GM23338 (cell line): ENCODE results near the gene BEST1. TPM values are rescaled to one million over a fixed set of nuclear protein-coding genes. Genes with fewer than 3 reads are reported as not detected.
A peak's percentile ranks its signal among the peaks of the same experiment; 100 is the strongest.

Experiments used
- ATAC-seq: fragments of 200-7000 bp; cut with Tn5 transposase; 3 replicates; pipeline ENCODE4 v1.9.1; 2020
- DNase-seq: peaks from one replicate; pipeline ENCODE4 v3.0.0-alpha.2; 2015; ENCODE audit warnings: low spot score
- H2AFZ ChIP-seq: fragments of 200-600 bp; sonication (generic); 2 replicates; pipeline ENCODE4 v1.8.0; 2016; ENCODE audit warnings: antibody characterized with exemption, mild to moderate bottlenecking, moderate library complexity
- H3F3A ChIP-seq: fragments of 200-600 bp; sonication (generic); replicated peaks from 2 replicates; pipeline ENCODE4 v1.8.0; 2017; ENCODE audit warnings: antibody characterized with exemption, mixed run types, low read depth
- H3K27ac ChIP-seq: fragments of 200-600 bp; sonication (generic); 2 replicates; pipeline ENCODE4 v1.6.1; 2016; ENCODE audit warnings: low read depth
- H3K27me3 ChIP-seq: fragments of 200-600 bp; sonication (generic); 2 replicates; pipeline ENCODE4 v1.8.0; 2016; ENCODE audit warnings: mild to moderate bottlenecking, mixed run types, moderate library complexity; ENCODE audit not compliant: insufficient read depth
- H3K36me3 ChIP-seq: fragments of 200-600 bp; sonication (generic); 2 replicates; pipeline ENCODE4 v1.8.0; 2016; ENCODE audit warnings: mild to moderate bottlenecking; ENCODE audit not compliant: insufficient read depth
- H3K4me1 ChIP-seq: fragments of 200-600 bp; sonication (generic); 2 replicates; pipeline ENCODE4 v1.8.0; 2016; ENCODE audit warnings: mild to moderate bottlenecking, moderate library complexity; ENCODE audit not compliant: insufficient read depth
- H3K4me2 ChIP-seq: fragments of 200-600 bp; sonication (generic); 2 replicates; pipeline ENCODE4 v1.7.1; 2017; ENCODE audit warnings: mixed run types
- H3K4me3 ChIP-seq: fragments of 200-600 bp; sonication (generic); 2 replicates; pipeline ENCODE4 v1.6.1; 2016; ENCODE audit warnings: mixed run types
- H3K79me2 ChIP-seq: fragments of 200-600 bp; sonication (generic); replicated peaks from 2 replicates; pipeline ENCODE4 v1.8.0; 2017; ENCODE audit warnings: mild to moderate bottlenecking; ENCODE audit not compliant: insufficient read depth
- H3K9me2 ChIP-seq: fragments of 200-600 bp; sonication (generic); 2 replicates; pipeline ENCODE4 v1.8.0; 2017; ENCODE audit not compliant: insufficient read depth
- H4K20me1 ChIP-seq: fragments of 200-600 bp; sonication (generic); replicated peaks from 2 replicates; pipeline ENCODE4 v1.8.0; 2017; ENCODE audit warnings: mild to moderate bottlenecking; ENCODE audit not compliant: insufficient read depth
- H3K27ac Mint-ChIP-seq: 2 replicates; pipeline ENCODE4 v1.8.0; 2020; ENCODE audit warnings: inconsistent platforms, mild to moderate bottlenecking, moderate library complexity, mixed read lengths
- H3K27me3 Mint-ChIP-seq: 3 replicates; pipeline ENCODE4 v1.8.0; 2022; ENCODE audit warnings: low read depth, mild to moderate bottlenecking, moderate library complexity, mixed read lengths, inconsistent platforms; ENCODE audit not compliant: insufficient read depth, poor library complexity
- H3K36me3 Mint-ChIP-seq: 3 replicates; pipeline ENCODE4 v1.8.0; 2021; ENCODE audit warnings: low read depth, mild to moderate bottlenecking, inconsistent platforms, moderate library complexity, mixed read lengths
- H3K4me1 Mint-ChIP-seq: 3 replicates; pipeline ENCODE4 v1.8.0; 2020; ENCODE audit warnings: mild to moderate bottlenecking, inconsistent platforms, mixed read lengths
- H3K4me3 Mint-ChIP-seq: 3 replicates; pipeline ENCODE4 v1.8.0; 2021; ENCODE audit warnings: moderate library complexity, mild to moderate bottlenecking, inconsistent platforms, mixed read lengths
- H3K9me3 Mint-ChIP-seq: 3 replicates; pipeline ENCODE4 v1.8.0; 2020; ENCODE audit warnings: moderate library complexity, mild to moderate bottlenecking, inconsistent platforms, mixed read lengths
- CTCF ChIP-seq, 2 experiments: fragments of 200-600 bp in 1 of 2; sonication (generic) in 1 of 2; conservative IDR thresholded peaks; 2 replicates each; pipeline versions ENCODE4 v1.5.1 to v1.6.1; 2016 to 2017; ENCODE audit warnings: antibody characterized with exemption in 2 of 2, low read depth in 2 of 2, mild to moderate bottlenecking in 2 of 2, moderate library complexity in 1 of 2
- ETS1 ChIP-seq: IDR thresholded peaks from 2 replicates; pipeline ENCODE4 v1.6.1; 2016; ENCODE audit warnings: antibody characterized with exemption
- EZH2 ChIP-seq: fragments of 200-600 bp; sonication (generic); IDR thresholded peaks from one replicate; pipeline ENCODE4 v1.8.0; 2017; ENCODE audit warnings: antibody characterized with exemption, mild to moderate bottlenecking, low read depth; ENCODE audit not compliant: unreplicated experiment
- EZH2phosphoT487 ChIP-seq: fragments of 200-600 bp; sonication (generic); IDR thresholded peaks from one replicate; pipeline ENCODE4 v1.8.1; 2018; ENCODE audit warnings: antibody characterized with exemption; ENCODE audit not compliant: unreplicated experiment
- JUNB ChIP-seq: IDR thresholded peaks from one replicate; pipeline ENCODE4 v1.6.1; 2016; ENCODE audit warnings: antibody characterized with exemption; ENCODE audit not compliant: unreplicated experiment
- POLR2AphosphoS5 ChIP-seq: IDR thresholded peaks from 2 replicates; pipeline ENCODE4 v1.6.1; 2016; ENCODE audit warnings: antibody characterized with exemption, low read depth
- REST ChIP-seq: IDR thresholded peaks from one replicate; pipeline ENCODE4 v1.6.1; 2018; ENCODE audit warnings: antibody characterized with exemption; ENCODE audit not compliant: unreplicated experiment
- STAT1 ChIP-seq: IDR thresholded peaks from one replicate; pipeline ENCODE4 v1.6.1; 2016; ENCODE audit warnings: antibody characterized with exemption; ENCODE audit not compliant: unreplicated experiment
- ZNF114 ChIP-seq: fragments of 250-450 bp; sonication (Bioruptor Pico); IDR thresholded peaks from 2 replicates; pipeline ENCODE4 v1.5.0; 2020; ENCODE audit warnings: mild to moderate bottlenecking, moderate library complexity
- ZNF331 ChIP-seq: fragments of 250-450 bp; sonication (Bioruptor Pico); IDR thresholded peaks from 2 replicates; pipeline ENCODE4 v1.5.0; 2020; ENCODE audit warnings: low read depth, mild to moderate bottlenecking, moderate library complexity
- ZNF462 ChIP-seq: fragments of 250-450 bp; sonication (Bioruptor Pico); IDR thresholded peaks from 2 replicates; pipeline ENCODE4 v1.5.0; 2020; ENCODE audit warnings: mild to moderate bottlenecking, moderate library complexity
- polyA plus RNA-seq: library from polyadenylated mRNA; unstranded; fragments of >200 nt; fragmentation: Nextera tagmentation; extraction: Ambion mirVana; gene quantifications from 2 replicates; pipeline ENCODE4 v1.2.1, GENCODE V29; 2016
- total RNA-seq: library from RNA; depleted of rRNA; stranded (reverse); fragments of >200 nt; shearing (Covaris generic); gene quantifications from 2 replicates; pipeline ENCODE4 v1.2.3, GENCODE V29; 2014

BEST1 gene
- total and polyA plus RNA-seq, 2 experiments from 2014 or later = 0.35 to 0.44 TPM

- TF ChIP-seq REST (no peak), ZNF331 (CRISPR knock-in tag) (no peak), ETS1 (no peak), JUNB (no peak), EZH2phosphoT487 (no peak)
These were observed 47.8 kb upstream of the BEST1 start (continued) for GRCh38 chr11:61902313-61902712.

GRCh38 chr11:61903845-61904244 is 46.3 kb upstream of the BEST1 start:
- H3K9me2 ChIP-seq = no peaks in the 10 kb centered on the region
- no peaks in the 10 kb centered on the region for H3K79me2 ChIP-seq
- ATAC-seq = no peak
- DNase-seq = no peak
- peaks cover 7% of the 10 kb centered on the region for H3K27me3 Mint-ChIP-seq
- H4K20me1 ChIP-seq = no peaks in the 10 kb centered on the region
- no peaks in the 10 kb centered on the region for H3F3A ChIP-seq
- no peaks in the 10 kb centered on the region for H3K27me3 ChIP-seq
- no peaks in the 10 kb centered on the region for H3K36me3 Mint-ChIP-seq
- no peak overlapping the region for H2AFZ ChIP-seq
- H3K4me1 ChIP-seq = peaks cover 7% of the 10 kb centered on the region
- TF ChIP-seq STAT1 (no peak), POLR2AphosphoS5 (no peak), ETS1 (no peak), ZNF114 (CRISPR knock-in tag) (no peak), CTCF (conservative IDR thresholded peaks at IDR 0.05; ENCODE audit: low read depth in 2 of 2) (no peak), EZH2 (no peak), EZH2phosphoT487 (no peak), ZNF462 (no peak), JUNB (no peak)
- no peak overlapping the region for H3K27ac ChIP-seq
- H3K9me3 Mint-ChIP-seq = no peaks in the 10 kb centered on the region; the same call in 2 of the 3 replicates
- H3K36me3 ChIP-seq = no peaks in the 10 kb centered on the region; the same call in 1 of the 2 replicates
- H3K4me3 Mint-ChIP-seq = peak overlapping the region; percentile 54
- peak overlapping the region; percentile 57; the same call in 1 of the 2 replicates for H3K4me2 ChIP-seq
- 0 out of 2 replicates have a peak overlapping the region, but pooled peaks have one; percentile 23 for H3K4me3 ChIP-seq
- H3K27ac Mint-ChIP-seq = no peak overlapping the region
- peaks cover 30% of the 10 kb centered on the region for H3K4me1 Mint-ChIP-seq
